NOMO-1 (cell line): Measurements from ENCODE around the gene CD300LG.

Experiments
- DNase-seq, 2 experiments: peaks; one replicate each; lab custom pipeline; 2025; ENCODE audit not compliant: unreplicated experiment in 2 of 2; lab: John Stamatoyannopoulos, UW

The CD300LG gene

GRCh38 chr17:43823350-43824084 lies 23.5 kb upstream of the CD300LG start:
- DNase-seq = no peak

GRCh38 chr17:43825567-43825966 lies 21.4 kb upstream of the CD300LG start:
- DNase-seq = no peak

GRCh38 chr17:43826206-43826605 lies 20.8 kb upstream of the CD300LG start:
- no peak for DNase-seq

GRCh38 chr17:43827596-43827995 lies 19.4 kb upstream of the CD300LG start:
- DNase-seq = no peak

- DNase-seq = no peak
Measured at GRCh38 chr17:43829738-43830137, 17.2 kb upstream of the CD300LG start.

- no peak for DNase-seq
Measured at GRCh38 chr17:43830510-43831140, 16.4 kb upstream of the CD300LG start.

GRCh38 chr17:43831633-43832032 lies 15.3 kb upstream of the CD300LG start:
- no peak for DNase-seq

- peak; percentile 15 to 17 for DNase-seq
Measured at GRCh38 chr17:43832168-43832975, 14.6 kb upstream of the CD300LG start.

GRCh38 chr17:43832976-43833829 lies 13.8 kb upstream of the CD300LG start, which contains the start of gene MPP3:
TSS of gene MPP3 (minus strand) at chr17:43833146. CDS start at chr17:43831906, 1,240 bp downstream.
- peak; percentile 59 to 80 for DNase-seq

GRCh38 chr17:43834106-43834505 lies 12.9 kb upstream of the CD300LG start:
- no peak for DNase-seq

- DNase-seq = no peak
Measured at GRCh38 chr17:43839670-43840108, 7.3 kb upstream of the CD300LG start.

- no peak for DNase-seq
Measured at GRCh38 chr17:43840814-43841213, 6.2 kb upstream of the CD300LG start.

GRCh38 chr17:43841282-43841681 lies 5.7 kb upstream of the CD300LG start:
- DNase-seq = no peak

GRCh38 chr17:43842091-43842974 lies 4.6 kb upstream of the CD300LG start:
- DNase-seq = peak; percentile 55 to 65

- DNase-seq = no peak
Measured at GRCh38 chr17:43842975-43843325, 4.0 kb upstream of the CD300LG start.

- no peak for DNase-seq
Measured at GRCh38 chr17:43844241-43844640, 2.7 kb upstream of the CD300LG start.

GRCh38 chr17:43845766-43846165 lies 1.2 kb upstream of the CD300LG start:
- DNase-seq = no peak

- DNase-seq = peak; percentile 35 to 82
Measured at GRCh38 chr17:43846221-43846712, 709 bp upstream of the CD300LG start.

GRCh38 chr17:43848601-43849000 lies 1.6 kb downstream of the CD300LG start:
- DNase-seq = no peak
